MCF 10A (cell line): ENCODE measurements around the gene PRDM10. TPM values are rescaled to one million over a fixed set of nuclear protein-coding genes. Genes with fewer than 3 reads are reported as not detected.
"Not testable (repeated sequence)": the region's sequence is repeated elsewhere in the genome, so short reads cannot be mapped to it uniquely, and the experiment has no call there.

Experiments
- BruUV-seq: library from RNA; stranded (reverse); fragments of 400-500 nt; replicated peaks from 2 replicates; lab custom pipeline; 2021; lab: Mats Ljungman, UMichigan
- CTCF ChIA-PET: fragments of 300-600 bp; sonication (Branson Sonifier 250); formaldehyde crosslinking; extraction: SDS; loops from one replicate; lab custom pipeline; 2021; ENCODE audit warnings: antibody characterized with exemption, inconsistent platforms; lab: Yijun Ruan, JAX
- POLR2A ChIA-PET: fragments of 300-600, 350-650 bp; sonication (Branson Sonifier 250); formaldehyde crosslinking; extraction: SDS; loops from one replicate; lab custom pipeline; 2020; ENCODE audit warnings: antibody characterized with exemption, inconsistent platforms; lab: Yijun Ruan, JAX
- DNase-seq: peaks from one replicate; pipeline ENCODE4 v3.0.0-alpha.2; 2018; ENCODE audit not compliant: unreplicated experiment
- H3K27ac Mint-ChIP-seq: one replicate; pipeline ENCODE4 v1.8.0; 2022; ENCODE audit warnings: mild to moderate bottlenecking, low read depth, mixed read lengths; ENCODE audit not compliant: unreplicated experiment
- H3K27me3 Mint-ChIP-seq: one replicate; pipeline ENCODE4 v1.8.0; 2022; ENCODE audit warnings: mixed read lengths; ENCODE audit not compliant: insufficient read depth, unreplicated experiment
- H3K36me3 Mint-ChIP-seq: one replicate; pipeline ENCODE4 v1.8.0; 2022; ENCODE audit warnings: mild to moderate bottlenecking, moderate library complexity, mixed read lengths; ENCODE audit not compliant: insufficient read depth, unreplicated experiment
- H3K4me1 Mint-ChIP-seq: one replicate; pipeline ENCODE4 v1.8.0; 2022; ENCODE audit warnings: mixed read lengths; ENCODE audit not compliant: insufficient read depth, unreplicated experiment
- H3K4me3 Mint-ChIP-seq: one replicate; pipeline ENCODE4 v1.8.0; 2022; ENCODE audit warnings: mild to moderate bottlenecking, moderate library complexity, mixed read lengths; ENCODE audit not compliant: unreplicated experiment
- H3K9me3 Mint-ChIP-seq: one replicate; pipeline ENCODE4 v1.8.0; 2022; ENCODE audit warnings: mixed read lengths; ENCODE audit not compliant: unreplicated experiment
- CTCF ChIP-seq: fragments of 200-600 bp; IDR thresholded peaks from one replicate; pipeline ENCODE4 v1.8.0; 2022; ENCODE audit warnings: antibody characterized with exemption, mild to moderate bottlenecking; ENCODE audit not compliant: unreplicated experiment
- intact Hi-C: fragments of 100-400 bp; cut with micrococcal nuclease; formaldehyde crosslinking; loops from 2 replicates; pipeline ENCODE4 v1.14.1; 2022
- total RNA-seq: library from RNA; stranded (reverse); gene quantifications from 2 replicates; pipeline ENCODE4 v1.2.3, GENCODE V29; 2022

PRDM10 gene
- total RNA-seq, 1 experiment from 2014 or later, result 5.1 TPM

DNA sequence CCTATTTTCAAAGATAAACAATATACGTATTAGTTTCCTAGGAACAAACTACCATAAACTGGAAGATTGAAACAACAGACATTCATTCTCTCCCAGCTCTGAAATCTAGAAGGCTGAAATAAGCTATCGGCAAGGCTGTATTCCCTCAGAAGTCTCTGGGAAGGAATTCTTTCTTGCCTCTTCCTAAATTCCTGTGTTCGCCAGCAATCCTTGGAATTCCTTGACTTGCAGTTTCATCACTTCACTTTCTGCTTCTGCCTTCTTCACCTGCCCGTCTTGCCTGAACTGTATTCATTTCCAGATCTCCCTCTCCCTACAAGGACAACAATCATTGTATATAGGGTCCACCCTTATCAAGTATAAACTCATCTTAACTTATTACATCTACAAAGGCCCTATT is 17.7 kb upstream of the PRDM10 start:
- Mint-ChIP-seq H3K4me1 (peaks cover 12% of the 10 kb centered on the region), H3K36me3 (no peaks in the 10 kb centered on the region), H3K27ac (no peak overlapping the region), H3K27me3 (no peaks in the 10 kb centered on the region), H3K9me3 (peaks cover 7% of the 10 kb centered on the region), H3K4me3 (no peak overlapping the region)
- intact Hi-C loops, result no loop called here
- POLR2A ChIA-PET, result interaction anchor here (0.6 to 1.6 kb wide), 3 partner anchors 14 to 35 kb away, joined by 3 to 5 read pairs (median 4); no protein-coding TSS in a partner anchor
- no peak for TF ChIP-seq CTCF
- DNase-seq, result no peak
- CTCF ChIA-PET, result no interaction called here
- no TSS peak for BruUV-seq

- H3K27ac Mint-ChIP-seq, H3K36me3 Mint-ChIP-seq, intact Hi-C loops, POLR2A ChIA-PET, BruUV-seq, H3K4me1 Mint-ChIP-seq, CTCF ChIA-PET, H3K9me3 Mint-ChIP-seq, H3K27me3 Mint-ChIP-seq, H3K4me3 Mint-ChIP-seq, DNase-seq: not testable (repeated sequence)
Measured at GRCh38 chr11:130015846-130016245, 13.2 kb upstream of the PRDM10 start.

GRCh38 chr11:130008326-130008725 is 5.7 kb upstream of the PRDM10 start:
- no peak for TF ChIP-seq CTCF
- ChIA-PET CTCF (no interaction called here), POLR2A (interaction anchor here (1.1 kb wide), 1 partner anchor 63 kb away, joined by 4 read pairs; no protein-coding TSS in a partner anchor)
- Mint-ChIP-seq H3K27ac (no peak overlapping the region), H3K4me1 (peaks cover 5% of the 10 kb centered on the region), H3K4me3 (no peak overlapping the region), H3K27me3 (no peaks in the 10 kb centered on the region), H3K36me3 (no peaks in the 10 kb centered on the region), H3K9me3 (no peaks in the 10 kb centered on the region)
- intact Hi-C loops, result no loop called here
- BruUV-seq, result no TSS peak
- DNase-seq, result no peak

- CTCF ChIA-PET, result interaction anchor here (0.7 to 1.8 kb wide), 4 partner anchors 57 to 1243 kb away, joined by 3 to 8 read pairs (median 3); no protein-coding TSS in a partner anchor
- H3K4me3 Mint-ChIP-seq, result no peak overlapping the region
- H3K4me1 Mint-ChIP-seq, result peaks cover 5% of the 10 kb centered on the region
- no peaks in the 10 kb centered on the region for H3K27me3 Mint-ChIP-seq
- no peak for DNase-seq
- POLR2A ChIA-PET, result interaction anchor here (0.7 to 1.2 kb wide), 4 partner anchors 13 to 109 kb away, joined by 3 to 4 read pairs (median 3); no protein-coding TSS in a partner anchor
- no peaks in the 10 kb centered on the region for H3K9me3 Mint-ChIP-seq
- no peaks in the 10 kb centered on the region for H3K36me3 Mint-ChIP-seq
- H3K27ac Mint-ChIP-seq, result no peak overlapping the region
- no peak for TF ChIP-seq CTCF
- no TSS peak for BruUV-seq
- intact Hi-C loops, result no loop called here
Measured at GRCh38 chr11:130006929-130007328, 4.3 kb upstream of the PRDM10 start.
